Measurements from ENCODE around the gene RFPL3.

Gene RFPL3

DNA sequence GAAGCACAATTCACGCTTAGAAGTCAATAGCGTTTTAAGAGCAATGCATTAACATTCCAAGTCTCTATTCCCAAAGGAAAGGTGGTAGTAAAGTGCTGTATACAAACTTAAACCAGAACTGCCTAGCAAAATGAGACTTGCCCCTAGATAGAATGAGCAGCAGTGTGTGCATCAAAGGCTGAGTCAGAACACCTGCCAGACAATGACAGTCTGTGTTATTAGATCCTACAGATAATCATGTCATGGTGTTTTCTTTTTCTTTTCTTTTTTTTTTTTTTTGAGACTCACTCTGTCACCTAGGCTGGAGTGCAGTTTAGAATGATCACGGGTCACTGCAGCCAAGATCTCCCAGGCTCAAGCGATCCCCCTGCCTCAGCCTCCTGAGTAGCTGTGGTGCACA lies 52.8 kb downstream of the RFPL3 start:
- in situ Hi-C loops (cut with MboI; ENCODE audit: low sequenced_read_pairs), result no loop called here

Data from HL-60/S4 treated with phorbol 12-myristate 13-acetate at 8.2 ng/mL for 4 days and 3 days (cell line).